ENCODE data around the gene ARHGEF3.

GRCh38 chr3:56769116-56769707, 32.5 kb downstream of the ARHGEF3 start:
- TF ChIP-seq CTCF (IDR thresholded peaks at IDR 0.05), result no peak
- TF ChIP-seq ZFX (IDR thresholded peaks at IDR 0.05; ENCODE audit: borderline replicate concordance), result no peak
